Stomach smooth muscle (tissue), 2 donors: ENCODE results near the gene EGLN1.

ENCODE experiments used
- H3K27ac ChIP-seq: one replicate; pipeline ENCODE4 v1.7.0; 2013; ENCODE audit warnings: mild to moderate bottlenecking, low read length, inconsistent platforms
- H3K27me3 ChIP-seq, 2 donors: one replicate each; pipeline ENCODE4 v1.7.0; 2013; ENCODE audit warnings: low read length in 2 of 2; ENCODE audit not compliant: insufficient read depth in 2 of 2, control insufficient read depth in 1 of 2
- H3K36me3 ChIP-seq, 2 donors: one replicate each; pipeline ENCODE4 v1.7.0; 2013; ENCODE audit warnings: low read length in 2 of 2; ENCODE audit not compliant: control insufficient read depth in 2 of 2, insufficient read depth in 2 of 2
- H3K4me1 ChIP-seq: one replicate; pipeline ENCODE4 v1.7.0; 2013; ENCODE audit warnings: low read length; ENCODE audit not compliant: control insufficient read depth, insufficient read depth
- H3K4me3 ChIP-seq, 2 donors: one replicate each; pipeline ENCODE4 v1.7.0; 2013; ENCODE audit warnings: low read length in 2 of 2
- H3K9ac ChIP-seq, 2 donors: one replicate each; pipeline ENCODE4 v1.7.0; 2013; ENCODE audit warnings: low read length in 2 of 2, mild to moderate bottlenecking in 1 of 2
- H3K9me3 ChIP-seq, 2 donors: one replicate each; pipeline ENCODE4 v1.7.0; 2013; ENCODE audit warnings: low read length in 2 of 2; ENCODE audit not compliant: control insufficient read depth in 2 of 2
- donor health status: healthy.
- donor health status: Pancreatic carcinoma.

Gene EGLN1

DNA sequence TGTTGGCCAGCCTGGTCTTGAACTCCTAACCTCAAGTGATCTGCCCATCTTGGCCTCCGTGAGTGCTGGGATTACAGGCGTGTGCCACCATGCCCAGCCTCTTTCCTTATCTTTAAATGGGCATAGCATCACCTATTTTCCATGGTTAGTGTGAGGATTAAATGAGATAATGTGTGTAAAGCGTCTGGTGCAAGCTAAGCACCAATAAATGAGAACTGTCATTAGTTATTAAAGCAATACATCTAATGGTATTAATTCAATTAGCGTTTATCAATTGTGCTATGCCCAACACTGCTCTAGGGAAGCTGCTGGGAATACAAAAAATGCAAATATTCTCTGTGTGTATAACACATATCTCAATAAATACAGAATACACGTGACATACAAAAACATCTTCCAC lies 94.5 kb downstream of the EGLN1 start:
- H3K27me3 ChIP-seq = no peaks in the 10 kb centered on the region
- no peak overlapping the region for H3K27ac ChIP-seq
- H3K9me3 ChIP-seq = no peaks in the 10 kb centered on the region
- no peaks in the 10 kb centered on the region for H3K36me3 ChIP-seq
- no peaks in the 10 kb centered on the region for H3K4me1 ChIP-seq
- H3K9ac ChIP-seq = no peak overlapping the region
- H3K4me3 ChIP-seq = no peak overlapping the region

DNA sequence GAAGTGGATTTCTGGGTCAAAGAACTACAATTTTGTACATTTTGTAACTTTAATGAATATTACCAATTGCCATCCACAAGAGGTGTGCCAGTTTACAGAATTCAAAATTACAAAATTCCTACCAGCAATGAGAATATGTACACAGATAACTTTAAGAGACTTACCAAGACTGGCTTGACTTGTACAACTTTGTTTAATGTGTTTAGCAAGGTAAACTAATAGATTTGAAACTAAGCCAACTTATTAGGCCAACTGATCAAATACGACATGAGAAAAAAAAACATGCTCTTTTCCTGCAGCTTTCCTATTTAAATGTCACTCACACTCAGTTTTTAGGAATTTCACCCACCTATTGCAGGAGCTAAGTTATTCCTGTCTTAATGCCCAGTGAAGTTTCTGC lies 95.8 kb downstream of the EGLN1 start:
- no peaks in the 10 kb centered on the region for H3K27me3 ChIP-seq
- H3K9me3 ChIP-seq = no peaks in the 10 kb centered on the region
- H3K36me3 ChIP-seq = no peaks in the 10 kb centered on the region
- no peaks in the 10 kb centered on the region for H3K4me1 ChIP-seq
- H3K9ac ChIP-seq = no peak overlapping the region
- H3K27ac ChIP-seq = no peak overlapping the region
- no peak overlapping the region for H3K4me3 ChIP-seq

DNA sequence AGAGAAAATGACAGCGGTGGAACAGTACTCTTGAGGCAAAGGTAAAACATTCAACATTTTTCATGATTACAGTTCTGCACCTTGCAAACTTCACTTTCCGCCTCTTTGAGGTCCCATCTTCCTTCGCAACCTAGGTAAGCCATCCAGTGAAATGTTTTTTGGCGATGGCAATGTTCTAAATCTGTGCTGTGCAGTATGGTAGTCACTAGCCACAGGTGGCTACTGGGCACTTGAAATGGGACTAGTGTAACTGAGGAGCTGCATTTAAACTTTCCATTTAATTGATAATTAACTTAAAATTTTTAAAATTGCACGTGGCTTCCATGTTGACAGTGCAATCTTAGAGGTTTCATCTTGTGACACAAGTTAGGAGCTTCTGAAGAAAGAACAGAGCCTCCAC lies 97.4 kb downstream of the EGLN1 start:
- H3K9ac ChIP-seq = no peak overlapping the region
- no peaks in the 10 kb centered on the region for H3K36me3 ChIP-seq
- H3K4me3 ChIP-seq = no peak overlapping the region
- no peaks in the 10 kb centered on the region for H3K9me3 ChIP-seq
- H3K27me3 ChIP-seq = no peaks in the 10 kb centered on the region
- no peak overlapping the region for H3K27ac ChIP-seq
- no peaks in the 10 kb centered on the region for H3K4me1 ChIP-seq

DNA sequence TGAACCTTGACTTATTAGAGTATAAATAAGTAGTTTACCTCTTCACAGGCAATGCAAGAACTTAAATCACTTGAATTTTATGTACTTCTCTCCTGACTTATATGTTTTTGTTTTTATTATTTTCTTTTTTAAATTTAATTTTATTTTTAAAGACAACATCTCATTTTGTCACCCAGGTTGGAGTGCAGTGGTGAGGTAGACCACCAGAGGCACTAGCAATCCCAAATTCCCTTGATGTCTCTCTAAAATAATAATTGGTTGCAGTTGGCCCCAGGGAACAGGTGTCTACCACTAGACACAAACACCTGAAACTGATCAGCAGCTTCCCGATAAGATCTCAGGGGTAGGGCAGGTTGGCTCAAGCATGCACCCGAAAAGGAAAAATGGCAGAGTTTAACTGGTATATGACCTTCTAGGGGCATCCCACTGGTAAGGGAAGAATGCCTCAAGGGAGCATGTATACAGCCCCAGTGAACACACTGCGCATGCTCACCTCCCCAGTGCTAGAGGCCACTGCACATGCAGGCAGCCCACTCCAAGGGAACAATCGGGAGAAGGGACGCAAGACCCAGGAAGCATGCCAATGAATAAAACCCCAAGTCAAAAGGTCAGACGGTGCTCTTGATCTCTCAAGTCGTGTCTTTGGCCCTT lies 99.1 kb downstream of the EGLN1 start:
- Histone ChIP-seq H3K9ac (no peak overlapping the region), H3K27ac (no peak overlapping the region), H3K27me3 (no peaks in the 10 kb centered on the region)

DNA sequence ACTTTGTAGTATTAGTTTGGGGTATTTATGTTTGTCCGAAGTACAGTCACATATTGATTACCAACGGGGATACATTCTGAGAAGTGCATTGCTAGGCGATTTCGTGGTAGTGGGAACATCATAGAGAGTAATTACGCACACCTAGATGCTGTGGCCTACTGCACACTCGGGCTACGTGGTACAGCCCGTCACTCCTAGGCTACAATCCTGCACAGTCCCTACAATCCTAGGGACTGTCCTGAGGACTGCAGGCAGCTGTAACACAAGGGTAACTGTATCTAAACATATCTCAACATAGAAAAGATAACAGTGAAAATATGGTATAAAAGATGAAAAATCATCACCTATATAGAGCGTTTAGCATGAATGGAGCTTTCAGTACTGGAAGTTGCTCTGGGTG lies 103.0 kb downstream of the EGLN1 start:
- no peaks in the 10 kb centered on the region for H3K9me3 ChIP-seq
- H3K27ac ChIP-seq = no peak overlapping the region
- no peak overlapping the region for H3K9ac ChIP-seq

More for the DNA sequence above, 99.1 kb downstream of the EGLN1 start:
- no peak overlapping the region for H3K4me3 ChIP-seq
- H3K9me3 ChIP-seq = no peaks in the 10 kb centered on the region
- no peaks in the 10 kb centered on the region for H3K4me1 ChIP-seq
- no peaks in the 10 kb centered on the region for H3K36me3 ChIP-seq

DNA sequence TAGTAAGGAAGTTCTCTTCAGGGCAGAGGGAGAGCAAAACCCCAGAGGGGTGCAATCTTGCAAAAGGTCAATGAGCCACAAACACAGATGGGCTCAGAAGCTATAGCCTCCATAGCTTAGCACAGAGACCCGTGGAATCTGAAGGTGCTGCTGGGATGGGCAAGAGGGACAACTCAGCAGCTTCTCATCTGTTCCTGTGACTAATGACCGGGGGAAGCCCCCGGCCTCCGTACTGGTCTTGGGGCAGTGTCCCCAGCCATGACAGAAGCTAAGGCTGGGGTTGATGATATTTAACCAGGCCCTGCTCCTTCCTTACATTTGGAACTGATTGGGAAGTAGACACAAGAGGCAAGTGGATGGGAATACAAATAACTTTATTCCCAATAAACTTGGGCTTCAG lies 103.5 kb downstream of the EGLN1 start:
- no peaks in the 10 kb centered on the region for H3K4me1 ChIP-seq
- H3K4me3 ChIP-seq = no peak overlapping the region
- H3K27me3 ChIP-seq = no peaks in the 10 kb centered on the region
- no peak overlapping the region for H3K9ac ChIP-seq
- H3K36me3 ChIP-seq = no peaks in the 10 kb centered on the region
- H3K9me3 ChIP-seq = no peaks in the 10 kb centered on the region
- H3K27ac ChIP-seq = no peak overlapping the region

More for the DNA sequence above, 103.0 kb downstream of the EGLN1 start:
- Histone ChIP-seq H3K36me3 (no peaks in the 10 kb centered on the region), H3K27me3 (no peaks in the 10 kb centered on the region), H3K4me3 (no peak overlapping the region), H3K4me1 (no peaks in the 10 kb centered on the region)

DNA sequence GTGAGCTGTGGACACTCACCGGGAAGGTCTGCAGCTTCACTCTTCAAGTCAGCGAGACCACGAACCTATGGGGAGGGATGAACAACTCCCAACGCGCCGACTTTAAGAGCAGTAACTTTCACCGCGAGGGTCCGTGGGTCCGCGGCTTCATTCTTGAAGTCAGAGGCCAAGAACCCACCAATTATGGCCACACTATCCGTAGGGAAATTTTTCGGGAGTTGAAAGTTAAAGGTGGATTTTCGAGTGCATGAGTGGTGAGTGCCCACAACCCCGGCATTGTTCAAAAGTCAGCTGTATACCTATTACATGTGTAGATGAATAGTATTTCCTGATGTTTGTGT lies 104.1 kb downstream of the EGLN1 start:
- H3K4me1 ChIP-seq = no peaks in the 10 kb centered on the region
- H3K9ac ChIP-seq = no peak overlapping the region
- no peak overlapping the region for H3K4me3 ChIP-seq
- no peak overlapping the region for H3K27ac ChIP-seq
- no peaks in the 10 kb centered on the region for H3K9me3 ChIP-seq
- H3K27me3 ChIP-seq = no peaks in the 10 kb centered on the region
- H3K36me3 ChIP-seq = no peaks in the 10 kb centered on the region

DNA sequence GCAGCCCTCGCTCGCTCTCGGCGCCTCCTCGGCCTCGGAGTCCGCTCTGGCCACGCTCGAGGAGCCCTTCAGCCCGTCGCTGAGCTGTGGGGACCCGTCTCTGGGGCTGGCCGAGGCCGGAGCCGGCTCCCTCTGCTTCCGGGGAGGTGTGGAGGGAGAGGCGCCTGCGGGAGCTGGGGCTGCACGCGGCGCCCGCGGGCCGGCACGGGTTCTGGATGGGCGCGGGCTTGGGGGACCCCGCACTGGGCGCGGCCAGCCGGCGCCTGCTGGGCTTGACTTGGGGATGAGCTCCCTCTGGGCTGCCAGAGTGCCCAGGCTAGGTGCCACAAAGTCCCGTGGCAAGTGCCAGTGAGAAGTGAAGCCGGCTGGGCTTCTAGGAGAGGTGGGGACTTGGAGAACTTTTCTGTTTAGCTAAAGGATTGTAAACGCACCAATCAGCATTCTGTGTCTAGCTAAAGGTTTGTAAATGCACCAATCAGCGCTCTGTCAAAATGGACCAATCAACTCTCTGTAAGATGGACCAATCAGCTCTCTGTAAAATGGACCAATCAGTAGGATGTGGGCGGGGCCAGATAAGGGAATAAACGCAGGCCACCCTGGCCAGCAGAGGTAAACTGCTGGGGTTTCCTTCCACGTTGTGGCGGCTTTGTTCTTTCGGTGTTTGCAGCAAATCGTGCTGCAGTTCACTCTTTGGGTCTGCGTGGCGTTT lies 104.6 kb downstream of the EGLN1 start:
- no peaks in the 10 kb centered on the region for H3K27me3 ChIP-seq
- H3K4me3 ChIP-seq = no peak overlapping the region
- no peak overlapping the region for H3K27ac ChIP-seq

DNA sequence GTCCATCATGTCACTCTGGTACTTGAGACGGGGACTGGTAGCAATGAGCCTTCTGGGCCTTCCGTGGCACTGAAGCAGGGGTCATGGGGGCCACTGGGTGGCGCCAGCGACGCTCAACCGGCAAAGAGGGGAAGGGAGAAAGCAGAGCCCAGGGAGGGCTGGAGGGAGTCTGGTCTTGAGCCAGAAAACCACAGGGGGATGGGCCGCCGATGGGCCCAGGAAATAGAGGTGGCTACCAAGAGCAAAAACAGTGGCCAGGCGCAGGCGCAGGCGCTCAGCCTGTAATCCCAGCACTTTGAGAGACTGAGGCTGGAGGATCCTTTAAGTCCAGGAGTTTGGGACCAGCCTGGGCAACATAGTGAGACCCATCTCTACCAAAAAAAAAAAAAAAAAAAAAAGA lies 106.2 kb downstream of the EGLN1 start:
- Histone ChIP-seq H3K27me3 (no peaks in the 10 kb centered on the region), H3K9me3 (no peaks in the 10 kb centered on the region), H3K4me3 (no peak overlapping the region), H3K9ac (no peak overlapping the region), H3K36me3 (no peaks in the 10 kb centered on the region), H3K27ac (no peak overlapping the region), H3K4me1 (no peaks in the 10 kb centered on the region)

More for the DNA sequence above, 104.6 kb downstream of the EGLN1 start:
- no peaks in the 10 kb centered on the region for H3K36me3 ChIP-seq
- H3K4me1 ChIP-seq = no peaks in the 10 kb centered on the region
- no peak overlapping the region for H3K9ac ChIP-seq
- no peaks in the 10 kb centered on the region for H3K9me3 ChIP-seq
